Nephron (organoid): Measurements from ENCODE around the gene ACACB.
A peak's percentile ranks its signal among the peaks of the same experiment; 100 is the strongest.

Experiments
- H3K27ac Mint-ChIP-seq, 3 experiments: 2 replicates each; pipeline ENCODE4 v1.8.0; 2020; ENCODE audit warnings: mixed read lengths in 3 of 3, mild to moderate bottlenecking in 2 of 3, moderate library complexity in 1 of 3
- H3K27me3 Mint-ChIP-seq: 2 replicates; pipeline ENCODE4 v1.8.0; 2021; ENCODE audit warnings: low read depth, mild to moderate bottlenecking, moderate library complexity, mixed read lengths
- H3K36me3 Mint-ChIP-seq: 2 replicates; pipeline ENCODE4 v1.8.0; 2020; ENCODE audit warnings: low read depth, mixed read lengths
- H3K4me1 Mint-ChIP-seq: 2 replicates; pipeline ENCODE4 v1.8.0; 2020; ENCODE audit warnings: mixed read lengths
- H3K4me3 Mint-ChIP-seq, 3 experiments: 2 replicates each; pipeline ENCODE4 v1.8.0; 2020; ENCODE audit warnings: mild to moderate bottlenecking in 3 of 3, mixed read lengths in 3 of 3, moderate library complexity in 2 of 3
- H3K9me3 Mint-ChIP-seq: 2 replicates; pipeline ENCODE4 v1.8.0; 2020; ENCODE audit warnings: mixed read lengths
- TF ChIP-seq, protein P1 (sequence below), 3 experiments: fragments of 200-600 bp; sonication (generic); IDR thresholded peaks; one replicate each; pipeline ENCODE4 v1.5.0; 2021; ENCODE audit warnings: antibody characterized with exemption in 3 of 3; ENCODE audit not compliant: unreplicated experiment in 3 of 3

The ACACB gene

DNA sequence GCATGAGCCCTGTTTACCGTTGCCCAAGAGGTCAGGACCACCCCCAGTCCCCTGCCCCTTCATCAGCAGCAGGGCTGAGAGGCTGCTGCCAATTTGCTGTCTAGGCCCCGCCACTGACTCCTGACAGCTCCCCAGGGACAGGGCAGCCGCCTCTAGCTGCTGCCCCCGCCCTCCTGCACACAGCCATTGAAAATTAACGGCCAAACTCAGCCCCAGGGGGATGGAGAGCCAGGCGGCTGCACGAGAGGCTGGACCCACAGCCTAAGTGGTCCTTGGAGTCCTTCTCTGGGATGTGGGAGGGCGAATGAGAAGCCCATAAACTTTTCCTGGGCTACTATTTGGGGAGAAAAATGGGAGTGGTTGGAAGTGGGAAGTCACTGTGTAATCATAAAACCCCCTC is 188.1 kb downstream of the ACACB start:
- Mint-ChIP-seq H3K27me3 (peaks cover 88% of the 10 kb centered on the region), H3K4me1 (no peaks in the 10 kb centered on the region), H3K4me3 (no peak overlapping the region), H3K36me3 (no peaks in the 10 kb centered on the region), H3K9me3 (no peaks in the 10 kb centered on the region), H3K27ac (no peak overlapping the region)
- TF ChIP-seq, protein P1, sequence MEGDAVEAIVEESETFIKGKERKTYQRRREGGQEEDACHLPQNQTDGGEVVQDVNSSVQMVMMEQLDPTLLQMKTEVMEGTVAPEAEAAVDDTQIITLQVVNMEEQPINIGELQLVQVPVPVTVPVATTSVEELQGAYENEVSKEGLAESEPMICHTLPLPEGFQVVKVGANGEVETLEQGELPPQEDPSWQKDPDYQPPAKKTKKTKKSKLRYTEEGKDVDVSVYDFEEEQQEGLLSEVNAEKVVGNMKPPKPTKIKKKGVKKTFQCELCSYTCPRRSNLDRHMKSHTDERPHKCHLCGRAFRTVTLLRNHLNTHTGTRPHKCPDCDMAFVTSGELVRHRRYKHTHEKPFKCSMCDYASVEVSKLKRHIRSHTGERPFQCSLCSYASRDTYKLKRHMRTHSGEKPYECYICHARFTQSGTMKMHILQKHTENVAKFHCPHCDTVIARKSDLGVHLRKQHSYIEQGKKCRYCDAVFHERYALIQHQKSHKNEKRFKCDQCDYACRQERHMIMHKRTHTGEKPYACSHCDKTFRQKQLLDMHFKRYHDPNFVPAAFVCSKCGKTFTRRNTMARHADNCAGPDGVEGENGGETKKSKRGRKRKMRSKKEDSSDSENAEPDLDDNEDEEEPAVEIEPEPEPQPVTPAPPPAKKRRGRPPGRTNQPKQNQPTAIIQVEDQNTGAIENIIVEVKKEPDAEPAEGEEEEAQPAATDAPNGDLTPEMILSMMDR (IDR thresholded peaks at IDR 0.05; ENCODE audit: unreplicated experiment in 3 of 3), result no peak

DNA sequence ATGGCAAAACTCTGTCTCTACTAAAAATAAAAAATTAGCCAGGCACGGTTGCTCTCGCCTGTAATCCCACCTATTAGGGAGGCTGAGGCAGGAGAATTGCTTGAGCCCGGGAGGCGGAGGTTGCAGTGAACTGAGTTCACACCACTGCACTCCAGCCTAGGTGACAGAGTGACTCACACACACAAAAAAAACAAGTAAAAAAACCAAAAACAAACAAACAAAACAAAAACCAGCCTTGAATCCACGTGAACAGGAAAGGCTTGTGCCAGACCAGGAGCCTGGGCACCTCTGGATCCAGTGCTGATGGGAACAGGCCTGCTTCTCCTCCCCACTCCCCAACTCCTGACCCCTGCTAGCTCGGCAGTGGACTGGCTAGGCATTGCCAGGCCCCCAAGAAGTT is 189.2 kb downstream of the ACACB start:
- H3K36me3 Mint-ChIP-seq, result no peaks in the 10 kb centered on the region
- H3K27me3 Mint-ChIP-seq, result peaks cover 88% of the 10 kb centered on the region
- TF ChIP-seq, protein P1 (IDR thresholded peaks at IDR 0.05; ENCODE audit: unreplicated experiment in 3 of 3), result no peak
- no peaks in the 10 kb centered on the region for H3K9me3 Mint-ChIP-seq
- H3K4me1 Mint-ChIP-seq, result peaks cover 4% of the 10 kb centered on the region
- no peak overlapping the region for H3K27ac Mint-ChIP-seq
- no peak overlapping the region for H3K4me3 Mint-ChIP-seq

DNA sequence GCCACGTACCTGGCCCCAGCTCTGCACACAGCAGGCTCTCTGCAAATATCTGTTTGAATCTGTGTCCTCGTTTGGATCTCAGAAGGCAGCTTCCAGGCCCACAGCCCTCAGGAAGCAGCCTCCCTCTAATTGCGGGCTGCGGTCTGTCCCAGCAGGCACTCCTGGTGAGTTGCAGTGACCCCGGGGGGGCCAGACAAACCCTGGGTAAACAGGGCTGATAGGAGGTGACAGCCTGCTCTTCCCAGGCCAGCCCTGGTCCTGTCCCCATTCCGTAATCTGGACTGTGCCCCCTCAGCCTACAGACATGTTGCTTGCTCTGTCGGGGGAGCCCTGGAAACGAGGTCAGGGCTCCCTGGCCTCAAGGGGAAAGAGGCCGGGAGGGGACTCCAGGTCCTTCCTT is 190.7 kb downstream of the ACACB start:
- Mint-ChIP-seq H3K4me1 (peaks cover 8% of the 10 kb centered on the region), H3K27ac (no peak overlapping the region), H3K9me3 (no peaks in the 10 kb centered on the region), H3K36me3 (no peaks in the 10 kb centered on the region), H3K27me3 (peaks cover 93% of the 10 kb centered on the region), H3K4me3 (no peak overlapping the region)
- TF ChIP-seq, protein P1 (IDR thresholded peaks at IDR 0.05; ENCODE audit: unreplicated experiment in 3 of 3), result no peak

DNA sequence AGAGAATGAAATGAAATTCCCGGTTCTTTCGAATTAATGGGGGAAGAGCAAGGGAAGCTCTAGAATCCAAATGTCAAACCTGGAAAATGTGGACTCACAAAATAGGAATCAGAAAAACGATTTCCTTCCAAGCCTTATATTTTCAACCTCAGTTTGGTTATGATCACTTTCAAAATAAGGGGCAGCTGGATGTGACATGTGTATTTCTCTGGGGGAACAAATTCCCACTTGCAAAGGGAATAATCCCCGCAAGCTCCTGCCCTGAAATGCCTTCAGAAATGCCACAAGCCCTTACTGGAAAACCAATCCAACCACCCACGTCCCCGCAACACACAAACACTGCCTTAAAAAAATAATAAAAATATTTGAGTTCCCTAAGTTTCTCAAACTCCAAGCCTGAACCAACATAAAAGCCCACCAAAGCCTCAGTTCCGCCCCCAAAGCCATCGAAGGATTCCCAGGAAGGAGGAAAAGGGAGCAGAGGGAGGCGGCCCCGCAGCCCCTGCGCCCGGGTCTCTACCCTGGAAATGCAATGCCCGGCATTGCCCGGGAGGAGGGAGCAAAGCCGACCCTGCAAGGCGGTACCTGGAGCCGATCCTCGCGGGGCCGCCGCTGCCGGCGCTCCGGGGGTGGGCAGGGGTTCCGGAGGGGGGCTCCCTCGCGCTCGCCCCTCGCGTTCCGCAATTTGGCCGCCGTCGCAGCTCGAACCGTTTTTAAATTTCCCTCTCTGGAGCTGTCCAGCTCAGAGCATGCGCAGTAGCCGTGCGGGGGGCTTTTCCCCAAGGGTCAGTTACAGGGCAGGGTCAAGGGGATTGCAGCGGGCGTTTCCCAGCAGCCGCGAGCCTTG is 192.4 kb downstream of the ACACB start, which contains the start of gene FOXN4:
FOXN4 (minus strand) TSS at position 751 of the 847 bp plus-strand sequence. CDS start 963 bp downstream, outside the sequence.
- Mint-ChIP-seq H3K27me3 (peaks cover 91% of the 10 kb centered on the region), H3K36me3 (no peaks in the 10 kb centered on the region), H3K9me3 (no peaks in the 10 kb centered on the region), H3K27ac (no peak within 1 kb of the TSS), H3K4me3 (peak within 1 kb of the TSS; percentile 93 to 94 (median 94)), H3K4me1 (peaks cover 8% of the 10 kb centered on the region)
- TF ChIP-seq, protein P1 (IDR thresholded peaks at IDR 0.05; ENCODE audit: unreplicated experiment in 3 of 3), result no peak

DNA sequence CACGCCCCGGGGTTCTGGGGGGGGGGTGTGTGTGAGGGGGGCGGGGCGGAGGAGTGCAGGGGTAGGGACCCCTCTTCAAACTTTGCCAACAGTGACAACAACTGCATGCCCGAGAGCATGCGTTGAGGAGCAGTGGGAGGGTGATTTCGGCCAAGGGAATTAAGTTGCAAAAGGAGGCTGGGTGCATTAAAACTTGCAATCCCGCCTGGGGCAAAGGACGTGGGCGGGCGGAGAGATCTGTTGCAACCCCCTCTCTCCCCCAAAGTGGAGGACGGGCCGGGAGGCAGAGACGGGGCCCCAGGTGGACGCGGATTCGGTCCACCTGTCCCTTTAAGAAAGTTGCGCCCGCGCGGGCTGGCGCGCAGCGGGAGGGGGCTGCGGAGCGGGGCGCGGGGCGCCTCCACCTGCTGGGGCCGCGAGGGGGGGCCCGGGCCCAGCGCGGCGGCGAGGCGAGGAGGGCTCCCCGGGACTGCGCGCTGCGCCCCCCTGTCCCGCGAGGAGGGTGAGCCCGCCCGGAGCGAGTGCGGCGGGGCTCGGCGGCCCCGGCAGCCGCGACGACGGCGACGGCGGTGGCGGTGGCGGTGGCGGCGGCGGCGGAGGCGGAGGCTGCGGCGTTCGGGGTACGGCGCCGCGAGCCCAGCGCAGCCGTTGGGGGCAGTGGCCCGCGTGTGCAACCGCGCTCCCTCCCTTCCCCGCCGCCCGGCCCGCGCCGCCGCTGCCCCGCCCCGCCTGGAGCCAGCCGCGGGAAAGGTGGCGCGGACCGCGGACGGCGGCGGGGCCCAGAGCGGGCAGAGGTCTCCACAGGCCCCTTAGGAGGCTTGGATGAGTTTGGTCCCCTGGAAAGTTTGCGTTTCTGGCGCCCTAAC is 193.2 kb downstream of the ACACB start:
- Mint-ChIP-seq H3K27me3 (peaks cover 89% of the 10 kb centered on the region), H3K9me3 (no peaks in the 10 kb centered on the region), H3K36me3 (no peaks in the 10 kb centered on the region), H3K4me1 (peaks cover 8% of the 10 kb centered on the region), H3K4me3 (peak overlapping the region; percentile 93 to 94 (median 94)), H3K27ac (no peak overlapping the region)
- TF ChIP-seq, protein P1 (IDR thresholded peaks at IDR 0.05; ENCODE audit: unreplicated experiment in 3 of 3), result no peak
